Muscle layer of duodenum (tissue), 2 donors: ENCODE measurements around the gene ANAPC4.

Experiments
- H3K27ac ChIP-seq: one replicate; pipeline ENCODE4 v1.7.0; 2013; ENCODE audit warnings: mild to moderate bottlenecking, low read length
- H3K27me3 ChIP-seq: one replicate; pipeline ENCODE4 v1.7.0; 2013; ENCODE audit warnings: low read depth, mild to moderate bottlenecking, control low read depth, low read length
- H3K36me3 ChIP-seq, 2 donors: one replicate each; pipeline ENCODE4 v1.7.0; 2013; ENCODE audit warnings: low read length in 2 of 2, control low read depth in 1 of 2, mild to moderate bottlenecking in 1 of 2; ENCODE audit not compliant: insufficient read depth in 2 of 2, control insufficient read depth in 1 of 2
- H3K4me1 ChIP-seq, 2 donors: one replicate each; pipeline ENCODE4 v1.7.0; 2013; ENCODE audit warnings: low read length in 2 of 2, mild to moderate bottlenecking in 2 of 2, control low read depth in 1 of 2, moderate library complexity in 1 of 2; ENCODE audit not compliant: insufficient read depth in 2 of 2, control insufficient read depth in 1 of 2
- H3K4me3 ChIP-seq, 2 donors: one replicate each; pipeline ENCODE4 v1.7.0; 2013; ENCODE audit warnings: low read length in 2 of 2, low read depth in 1 of 2, mild to moderate bottlenecking in 1 of 2
- H3K9me3 ChIP-seq, 2 donors: one replicate each; pipeline ENCODE4 v1.7.0; 2013; ENCODE audit warnings: low read length in 2 of 2, control low read depth in 1 of 2, mild to moderate bottlenecking in 1 of 2; ENCODE audit not compliant: control insufficient read depth in 1 of 2
- donor health status: healthy.

ANAPC4 gene

DNA sequence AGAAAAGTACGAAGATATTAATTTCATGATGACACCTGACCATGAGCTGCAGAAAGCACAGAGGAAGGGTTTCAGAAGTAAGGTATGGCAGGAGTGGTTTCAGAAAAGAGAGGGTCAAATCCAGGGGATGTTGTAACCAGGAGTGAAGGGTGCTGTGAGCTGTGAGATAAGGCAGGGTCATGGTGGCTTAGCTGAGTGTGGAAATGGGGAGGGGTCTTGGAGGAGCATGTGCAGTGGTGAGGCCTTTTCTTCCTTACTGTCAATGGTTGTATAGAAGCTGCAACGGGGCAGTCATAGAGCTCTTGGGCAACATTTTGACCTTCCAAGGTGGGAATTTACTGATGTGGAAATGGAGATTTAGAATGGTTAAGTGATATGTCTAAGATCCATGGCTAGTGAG is 2.5 kb downstream of the ANAPC4 start:
- Histone ChIP-seq H3K36me3 (peaks cover 9 to 37% of the 10 kb centered on the region in 2 donors), H3K9me3 (no peaks in the 10 kb centered on the region), H3K27me3 (no peaks in the 10 kb centered on the region), H3K4me3 (no peak overlapping the region), H3K27ac (no peak overlapping the region), H3K4me1 (peaks cover 7 to 26% of the 10 kb centered on the region in 2 donors)

DNA sequence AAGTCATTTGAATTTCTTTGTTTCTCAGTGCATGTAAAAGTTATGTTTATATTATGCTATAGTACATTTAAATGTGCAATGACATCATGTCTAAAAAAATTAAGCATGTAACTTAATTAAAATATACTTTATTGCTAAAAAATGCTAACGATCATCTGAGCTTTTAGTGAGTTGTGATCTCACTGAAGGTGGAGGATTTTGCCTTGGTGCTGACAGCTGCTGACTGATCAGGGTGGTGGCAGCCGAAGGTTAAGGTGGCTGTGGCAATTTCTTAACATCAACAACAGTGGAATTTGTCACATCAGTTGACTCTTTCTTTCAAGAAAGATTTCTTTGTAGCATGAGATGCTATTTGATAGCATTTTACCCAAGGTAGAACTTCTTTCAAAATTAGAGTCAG is 6.6 kb downstream of the ANAPC4 start:
- Histone ChIP-seq H3K36me3 (peaks cover 12 to 60% of the 10 kb centered on the region in 2 donors), H3K27ac (no peak overlapping the region), H3K4me3 (no peak overlapping the region), H3K9me3 (no peaks in the 10 kb centered on the region), H3K4me1 (peaks cover 0 to 10% of the 10 kb centered on the region in 2 donors), H3K27me3 (no peaks in the 10 kb centered on the region)

DNA sequence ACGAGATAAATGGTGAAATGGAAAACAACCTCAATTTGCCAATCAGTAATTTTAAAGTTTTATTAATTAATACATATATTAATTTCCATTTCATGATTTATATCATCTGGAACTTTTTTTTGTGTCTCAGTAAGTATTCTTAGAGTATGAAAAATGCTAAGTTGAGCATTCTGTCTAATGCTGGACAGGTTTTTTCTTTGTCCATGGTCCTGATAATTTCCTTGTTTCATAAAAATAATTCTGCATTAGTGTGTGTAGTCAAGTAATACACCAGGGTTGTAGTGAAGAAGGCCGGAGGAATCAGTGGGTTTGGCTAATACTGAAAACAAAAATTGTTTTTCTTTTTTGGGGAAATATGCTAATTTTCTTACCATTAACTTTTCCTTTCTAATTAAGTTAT is 9.9 kb downstream of the ANAPC4 start:
- no peaks in the 10 kb centered on the region for H3K27me3 ChIP-seq
- peaks cover 20 to 75% of the 10 kb centered on the region in 2 donors for H3K36me3 ChIP-seq
- no peak overlapping the region for H3K4me3 ChIP-seq
- H3K9me3 ChIP-seq = no peaks in the 10 kb centered on the region
- no peaks in the 10 kb centered on the region for H3K4me1 ChIP-seq
- H3K27ac ChIP-seq = no peak overlapping the region

DNA sequence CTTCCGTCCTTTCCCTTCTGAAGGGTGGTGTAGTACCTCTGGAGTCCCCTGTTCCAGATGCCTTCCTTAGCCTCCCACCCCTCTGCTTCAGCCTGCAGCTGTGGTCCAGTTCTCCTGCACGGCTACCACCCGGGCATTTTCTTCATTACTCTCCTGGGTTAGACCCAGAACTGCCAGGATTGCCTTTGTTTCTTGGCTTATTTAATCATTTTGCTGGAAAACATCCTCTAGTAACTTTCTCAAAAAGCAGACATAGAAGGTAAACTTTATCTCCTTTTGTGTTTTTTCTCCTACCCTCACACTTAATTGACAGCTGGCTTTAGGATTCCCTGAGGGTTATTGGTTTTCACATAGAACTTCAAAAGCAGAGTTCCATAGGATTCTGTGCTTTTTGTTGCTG is 20.2 kb downstream of the ANAPC4 start:
- Histone ChIP-seq H3K4me3 (no peak overlapping the region), H3K9me3 (peaks cover 0 to 6% of the 10 kb centered on the region in 2 donors), H3K27me3 (no peaks in the 10 kb centered on the region), H3K27ac (no peak overlapping the region), H3K36me3 (peaks cover 60 to 91% of the 10 kb centered on the region in 2 donors), H3K4me1 (no peaks in the 10 kb centered on the region)

DNA sequence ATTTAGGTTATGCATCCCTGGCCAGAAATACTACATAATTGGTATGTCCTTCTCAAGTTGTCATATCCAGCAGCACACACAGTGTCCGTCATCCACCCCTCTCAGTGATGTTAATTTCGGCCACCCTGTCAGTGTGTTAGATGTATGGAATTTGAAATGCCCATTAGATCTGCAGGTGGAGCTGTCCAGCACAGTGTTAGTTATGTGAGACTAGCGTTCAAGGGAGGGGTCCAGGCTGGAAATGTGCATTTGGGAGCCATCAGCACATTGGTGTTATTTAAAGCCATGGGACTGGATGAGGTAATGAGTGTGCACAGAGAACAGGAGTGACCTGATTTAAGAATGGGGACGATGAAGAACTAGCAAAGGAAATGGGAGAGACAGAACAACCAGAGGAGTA is 22.4 kb downstream of the ANAPC4 start:
- Histone ChIP-seq H3K36me3 (peaks cover 60 to 74% of the 10 kb centered on the region in 2 donors), H3K9me3 (peaks cover 0 to 6% of the 10 kb centered on the region in 2 donors), H3K27ac (no peak overlapping the region), H3K4me3 (no peak overlapping the region), H3K27me3 (no peaks in the 10 kb centered on the region), H3K4me1 (no peaks in the 10 kb centered on the region)

DNA sequence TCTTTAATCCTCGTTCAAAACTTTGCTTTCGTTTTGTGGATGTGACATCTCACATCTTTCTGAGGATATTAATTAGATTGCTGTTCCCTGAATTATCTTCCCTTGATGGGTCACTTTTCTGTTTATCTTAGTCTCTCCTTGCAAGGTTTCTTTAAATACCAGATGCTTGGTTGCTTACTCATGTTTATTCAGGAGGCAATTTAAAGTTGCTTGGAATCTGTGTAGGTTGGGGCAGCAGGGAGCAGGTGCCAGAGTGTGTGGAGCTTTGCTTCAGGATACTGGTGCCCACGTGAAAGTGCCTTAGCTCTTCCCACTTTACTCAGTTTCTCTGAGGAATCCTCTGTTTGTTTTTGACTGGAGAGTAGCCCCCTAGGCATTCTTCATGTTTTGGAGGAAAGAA is 24.0 kb downstream of the ANAPC4 start:
- Histone ChIP-seq H3K27me3 (no peaks in the 10 kb centered on the region), H3K36me3 (peaks cover 63 to 67% of the 10 kb centered on the region in 2 donors), H3K4me1 (no peaks in the 10 kb centered on the region), H3K4me3 (no peak overlapping the region), H3K9me3 (peaks cover 0 to 6% of the 10 kb centered on the region in 2 donors), H3K27ac (no peak overlapping the region)

DNA sequence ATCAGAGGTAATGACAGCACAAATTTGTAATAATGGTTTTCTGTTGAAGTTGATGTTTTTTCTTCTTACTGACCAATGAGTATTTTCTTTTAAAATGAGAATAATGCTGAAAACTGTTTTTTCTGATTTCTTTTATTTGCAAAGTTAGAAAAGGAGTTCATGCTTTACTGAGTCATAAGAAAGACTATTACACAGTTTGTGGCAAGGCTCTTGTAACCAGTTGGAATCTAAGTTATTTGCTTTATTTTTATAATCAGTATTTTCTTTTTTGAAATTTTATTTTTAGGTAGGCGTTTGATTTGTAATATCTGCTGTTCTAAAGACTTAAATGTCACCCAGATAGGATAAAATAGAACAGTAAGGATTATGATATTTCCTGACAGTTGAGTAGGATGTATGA is 25.5 kb downstream of the ANAPC4 start:
- Histone ChIP-seq H3K36me3 (peaks cover 56 to 65% of the 10 kb centered on the region in 2 donors), H3K27me3 (no peaks in the 10 kb centered on the region), H3K4me1 (no peaks in the 10 kb centered on the region), H3K4me3 (no peak overlapping the region), H3K27ac (no peak overlapping the region), H3K9me3 (peaks cover 0 to under 1% of the 10 kb centered on the region in 2 donors)

DNA sequence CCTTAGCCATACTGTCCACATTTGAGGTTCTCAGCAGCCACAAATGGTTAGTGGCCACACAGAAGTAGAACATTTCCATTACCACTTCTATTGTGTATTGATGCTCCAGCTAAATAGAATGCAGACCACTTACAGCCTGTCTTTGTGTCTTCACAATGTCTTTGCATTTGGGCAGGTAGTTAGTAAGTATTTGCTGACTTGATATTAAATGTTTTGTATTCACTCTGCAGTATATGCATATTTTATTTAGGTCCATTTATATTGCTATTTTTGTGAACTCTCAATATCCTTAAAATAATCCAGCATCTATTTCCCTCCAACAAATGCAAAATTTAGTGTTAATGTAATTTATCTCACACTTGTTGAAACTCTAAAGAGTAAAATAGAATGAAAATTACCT is 26.6 kb downstream of the ANAPC4 start:
- peaks cover 48 to 62% of the 10 kb centered on the region in 2 donors for H3K36me3 ChIP-seq
- H3K9me3 ChIP-seq = no peaks in the 10 kb centered on the region
- H3K27ac ChIP-seq = no peak overlapping the region

DNA sequence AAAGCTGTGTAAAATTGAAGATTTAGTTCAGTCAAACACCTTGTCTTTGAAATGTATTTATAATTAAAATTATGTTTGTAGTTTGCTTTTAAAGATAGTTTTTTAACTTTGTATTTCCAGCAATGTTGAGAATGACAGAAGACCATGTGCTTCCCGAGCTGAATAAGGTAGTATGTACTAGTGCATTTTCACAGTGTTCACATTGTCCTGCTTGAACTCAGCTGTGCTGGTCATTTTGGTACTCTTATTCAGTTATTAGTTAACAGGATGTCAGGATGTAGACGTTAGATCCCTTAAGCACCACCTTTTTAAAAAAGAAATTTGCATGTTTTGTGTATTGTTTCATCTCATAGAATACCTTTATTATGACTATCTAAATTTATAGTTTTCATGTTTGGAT is 28.4 kb downstream of the ANAPC4 start:
- Histone ChIP-seq H3K4me3 (no peak overlapping the region), H3K27me3 (no peaks in the 10 kb centered on the region), H3K9me3 (no peaks in the 10 kb centered on the region), H3K36me3 (peaks cover 50 to 67% of the 10 kb centered on the region in 2 donors), H3K27ac (no peak overlapping the region), H3K4me1 (no peaks in the 10 kb centered on the region)

More for the DNA sequence above, 26.6 kb downstream of the ANAPC4 start:
- H3K4me3 ChIP-seq = no peak overlapping the region
- H3K4me1 ChIP-seq = no peaks in the 10 kb centered on the region
- H3K27me3 ChIP-seq = no peaks in the 10 kb centered on the region

DNA sequence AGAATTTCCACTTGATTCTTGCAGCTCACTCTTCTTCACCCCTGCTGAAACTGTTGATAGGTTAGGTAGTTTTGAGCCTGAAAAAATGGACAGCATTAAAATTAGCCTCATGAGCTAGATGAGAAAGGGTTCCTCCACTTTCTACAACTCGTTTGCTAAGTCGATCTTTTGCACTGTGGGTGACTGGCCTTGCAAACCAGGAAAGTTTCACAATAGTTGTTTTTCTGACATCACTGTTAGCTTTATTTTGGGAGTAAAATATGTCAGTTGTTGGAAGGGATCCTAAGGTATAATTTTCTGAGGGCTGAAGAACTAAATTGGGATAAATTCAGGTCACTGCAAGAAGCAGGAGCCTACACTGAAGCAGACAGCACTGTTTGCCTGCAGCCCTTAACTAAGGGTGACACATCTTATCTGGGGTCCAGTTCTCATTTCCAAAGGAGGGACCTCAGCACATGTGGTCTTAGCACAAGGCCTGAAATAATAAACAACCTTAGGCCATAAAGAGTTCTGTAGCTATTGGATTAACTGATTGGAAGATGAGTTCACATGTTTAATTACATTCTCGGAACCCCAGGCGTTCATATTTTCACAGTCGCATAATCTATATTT is 29.1 kb downstream of the ANAPC4 start:
- no peak overlapping the region for H3K4me3 ChIP-seq
- H3K36me3 ChIP-seq = peaks cover 55 to 68% of the 10 kb centered on the region in 2 donors

DNA sequence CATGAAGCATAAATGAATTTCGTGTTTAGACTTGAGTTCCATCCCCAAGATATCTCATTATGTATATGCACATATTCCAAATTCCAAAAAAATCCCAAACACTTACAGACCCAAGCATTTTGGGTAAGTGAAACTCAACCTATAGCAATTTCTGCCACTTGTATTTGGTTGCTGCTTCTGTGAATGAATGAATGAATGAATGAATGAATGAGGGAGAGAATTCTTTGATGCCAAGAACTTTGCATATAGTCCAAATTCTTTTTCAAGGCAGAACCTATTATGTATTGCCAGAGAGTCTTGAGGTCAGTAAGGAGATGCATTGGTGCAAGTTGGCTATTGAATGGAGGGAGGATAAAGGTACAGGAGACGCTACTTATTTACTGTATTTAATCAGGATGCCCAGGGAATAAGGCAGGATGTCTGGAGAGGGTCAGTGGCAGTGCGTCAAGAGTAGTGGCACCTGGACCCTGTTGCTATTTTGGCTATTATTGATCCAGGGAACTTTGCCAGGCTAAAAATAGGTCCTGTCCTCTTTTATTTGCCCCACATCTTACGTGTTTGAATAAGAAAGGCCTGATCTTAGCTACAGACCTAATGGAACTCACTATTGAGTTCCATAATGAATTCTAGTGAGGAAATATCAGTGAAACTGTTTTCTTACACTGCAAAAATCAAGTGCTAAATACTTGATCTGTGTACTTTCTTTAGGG is 33.9 kb downstream of the ANAPC4 start:
- H3K36me3 ChIP-seq = peaks cover 55 to 83% of the 10 kb centered on the region in 2 donors
- no peaks in the 10 kb centered on the region for H3K4me1 ChIP-seq

More for the DNA sequence above, 29.1 kb downstream of the ANAPC4 start:
- Histone ChIP-seq H3K4me1 (no peaks in the 10 kb centered on the region), H3K9me3 (no peaks in the 10 kb centered on the region), H3K27me3 (no peaks in the 10 kb centered on the region), H3K27ac (no peak overlapping the region)

More for the DNA sequence above, 33.9 kb downstream of the ANAPC4 start:
- Histone ChIP-seq H3K4me3 (no peak overlapping the region), H3K9me3 (no peaks in the 10 kb centered on the region), H3K27ac (no peak overlapping the region), H3K27me3 (no peaks in the 10 kb centered on the region)
